Smooth muscle cell of trachea (primary cell): ENCODE results near the gene ALOX12B. TPM values are rescaled to one million over a fixed set of nuclear protein-coding genes. Genes with fewer than 3 reads are reported as not detected.

ENCODE experiments used
- total RNA-seq: library from RNA; depleted of rRNA; stranded (reverse); fragments of >200 nt; gene quantifications from 2 replicates; pipeline ENCODE4 v1.2.1, GENCODE V29; 2014

The ALOX12B gene
- not detected in 2 replicates for total RNA-seq

GRCh38 chr17:8087075-8087951 lies at the start of gene ALOX12B:
TSS of gene ALOX12B (minus strand) at chr17:8087716. CDS start at chr17:8087442, 274 bp downstream.

GRCh38 chr17:8123695-8124349 lies 36.3 kb upstream of the ALOX12B start, which contains the start of gene HES7:
TSS of gene HES7 (minus strand) at chr17:8124106. CDS start at chr17:8124084, 22 bp downstream.

GRCh38 chr17:8117980-8118768 lies 30.7 kb upstream of the ALOX12B start, which contains the start of gene ALOXE3:
TSS of gene ALOXE3 (minus strand) at chr17:8118514. CDS start at chr17:8117990, 524 bp downstream.

GRCh38 chr17:8038954-8039610 lies 48.4 kb downstream of the ALOX12B start, which contains the start of gene ALOX15B:
TSS of gene ALOX15B (plus strand) at chr17:8039059. CDS start at chr17:8039156, 97 bp downstream.

Other genes with a start within 250 kb of the ALOX12B start
- 0.17 and 0.44 TPM in 2 replicates for gene TMEM88, start 232.7 kb downstream of the ALOX12B start, total RNA-seq
- 51.9 and 73.9 TPM in 2 replicates for gene NAA38, start 230.2 kb downstream of the ALOX12B start, total RNA-seq
- 9.6 and 10.6 TPM in 2 replicates for gene CYB5D1, start 229.7 kb downstream of the ALOX12B start, total RNA-seq
- 105 and 192 TPM in 2 replicates for gene CHD3, start 198.9 kb downstream of the ALOX12B start, total RNA-seq
- 2.8 and 4.6 TPM in 2 replicates for gene RNF227, start 171.4 kb downstream of the ALOX12B start, total RNA-seq
- gene KCNAB3, start 157.9 kb downstream of the ALOX12B start, total RNA-seq, result 0.33 and 0.44 TPM in 2 replicates
- gene TRAPPC1, start 155.8 kb downstream of the ALOX12B start, total RNA-seq, result 80.2 and 90.3 TPM in 2 replicates
- gene CNTROB, start 155.5 kb downstream of the ALOX12B start, total RNA-seq, result 18.5 and 31.7 TPM in 2 replicates
- gene GUCY2D, start 85.1 kb downstream of the ALOX12B start, total RNA-seq, result 0.17 TPM in 1 of 2 replicates, not detected in the other
- 0.17 TPM in 1 of 2 replicates, not detected in the other for gene ALOX15B, start 48.7 kb downstream of the ALOX12B start, total RNA-seq
- gene ALOXE3, start 30.8 kb upstream of the ALOX12B start, total RNA-seq, result under 0.01 TPM in 1 of 2 replicates, not detected in the other
- 0.15 and 0.33 TPM in 2 replicates for gene HES7, start 36.4 kb upstream of the ALOX12B start, total RNA-seq
- gene PER1, start 64.7 kb upstream of the ALOX12B start, total RNA-seq, result 3.9 and 9.4 TPM in 2 replicates
- 6.5 and 9.5 TPM in 2 replicates for gene VAMP2, start 75.2 kb upstream of the ALOX12B start, total RNA-seq
- 23.3 and 33.7 TPM in 2 replicates for gene TMEM107, start 88.7 kb upstream of the ALOX12B start, total RNA-seq
- 9.6 and 9.9 TPM in 2 replicates for gene BORCS6, start 102.5 kb upstream of the ALOX12B start, total RNA-seq
- gene AURKB, start 122.9 kb upstream of the ALOX12B start, total RNA-seq, result 1.7 and 30.4 TPM in 2 replicates
- 3.3 and 5.6 TPM in 2 replicates for gene CTC1, start 160.3 kb upstream of the ALOX12B start, total RNA-seq
- 14.6 and 28.8 TPM in 2 replicates for gene PFAS, start 161.6 kb upstream of the ALOX12B start, total RNA-seq
- gene RANGRF, start 201.0 kb upstream of the ALOX12B start, total RNA-seq, result 10.0 and 10.4 TPM in 2 replicates
- 1.3 and 1.5 TPM in 2 replicates for gene SLC25A35, start 207.7 kb upstream of the ALOX12B start, total RNA-seq
- under 0.01 TPM in 1 of 2 replicates, not detected in the other for gene ARHGEF15, start 222.5 kb upstream of the ALOX12B start, total RNA-seq